H1 (cell line): Measurements from ENCODE around the gene CARM1.

Experiments
- NANOG ChIP-seq: IDR thresholded peaks from 2 replicates; pipeline ENCODE4 v1.6.1; 2011; ENCODE audit warnings: low read length, low read depth, mild to moderate bottlenecking, inconsistent platforms; ENCODE audit not compliant: insufficient read depth, poor library complexity, severe bottlenecking
- POLR2A ChIP-seq, 2 experiments: IDR thresholded peaks; 1 replicate in 1 of 2; 2 replicates in 1 of 2; pipeline ENCODE4 v1.6.1; 2011; ENCODE audit warnings: low read depth in 2 of 2, low read length in 2 of 2, mild to moderate bottlenecking in 2 of 2; ENCODE audit errors: control extremely low read depth in 1 of 2
- RBBP5 ChIP-seq: IDR thresholded peaks from 2 replicates; pipeline ENCODE4 v1.7.1; 2012; ENCODE audit warnings: low read depth, mild to moderate bottlenecking, inconsistent platforms, low read length, moderate library complexity, borderline replicate concordance
- SIX5 ChIP-seq: IDR thresholded peaks from 2 replicates; pipeline ENCODE4 v1.6.1; 2011; ENCODE audit warnings: mild to moderate bottlenecking, low read depth, low read length

DNA sequence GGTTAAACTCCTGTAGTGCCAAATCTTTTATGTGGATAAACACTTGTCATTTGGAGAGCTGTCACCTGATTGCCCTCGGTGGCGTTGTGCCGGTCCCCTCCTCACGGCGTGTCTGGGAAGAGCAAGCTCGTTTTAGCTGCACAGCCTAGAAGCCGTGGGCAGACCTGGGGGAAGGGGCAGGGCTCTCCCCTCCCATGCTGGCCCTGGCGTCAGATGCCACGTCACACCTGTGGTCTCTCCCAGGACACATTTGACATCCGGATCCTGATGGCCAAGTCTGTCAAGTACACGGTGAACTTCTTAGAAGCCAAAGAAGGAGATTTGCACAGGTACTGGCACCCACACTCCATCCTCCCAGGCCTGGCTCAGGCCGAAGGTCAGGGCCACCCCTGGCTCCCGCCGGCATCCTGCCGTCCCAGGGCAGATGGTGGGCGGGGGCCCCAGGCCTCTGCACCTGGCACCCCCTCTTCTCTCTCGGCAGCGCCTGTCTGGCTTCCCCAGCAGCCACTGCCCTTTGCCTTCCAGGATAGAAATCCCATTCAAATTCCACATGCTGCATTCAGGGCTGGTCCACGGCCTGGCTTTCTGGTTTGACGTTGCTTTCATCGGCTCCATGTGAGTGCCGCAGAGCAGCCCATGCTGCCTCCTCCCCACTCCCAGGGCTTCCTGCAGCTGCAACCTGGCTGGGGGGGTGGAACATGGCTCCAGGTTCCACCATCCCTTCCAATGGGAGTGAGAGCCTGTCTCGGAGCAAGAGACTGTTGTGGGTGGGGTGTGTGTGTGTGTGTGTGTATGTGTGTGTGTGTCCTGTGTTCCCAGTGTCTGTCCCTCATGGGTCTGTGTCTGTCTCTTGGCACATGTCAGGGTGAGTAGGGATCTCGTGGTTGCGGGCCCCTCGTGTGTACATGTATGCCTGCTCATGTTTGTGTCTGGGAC, 48.3 kb downstream of the CARM1 start:
- TF ChIP-seq RBBP5, result no peak
- no peak for TF ChIP-seq NANOG
- no peak for TF ChIP-seq SIX5
- TF ChIP-seq POLR2A (IDR thresholded peaks at IDR 0.05; ENCODE audit: control extremely low read depth in 1 of 2, low read depth in 2 of 2, low read length in 2 of 2), result no peak
